ENCODE measurements around the gene VWA5A.

VWA5A gene

GRCh38 chr11:124114942-124115781, at the start of gene VWA5A:
VWA5A (plus strand) TSS chr11:124115450; CDS start chr11:124117512, 2,062 bp downstream.
- DNase-seq (ENCODE audit: low spot score): peak; percentile 50

- DNase-seq (ENCODE audit: low spot score): no peak
Observed at GRCh38 chr11:124068601-124069110, 46.6 kb upstream of the VWA5A start.

- DNase-seq (ENCODE audit: low spot score): no peak
Observed at GRCh38 chr11:124069429-124070401, 45.5 kb upstream of the VWA5A start.

GRCh38 chr11:124070915-124071622, 44.2 kb upstream of the VWA5A start:
- DNase-seq (ENCODE audit: low spot score): peak; percentile 37

GRCh38 chr11:124071623-124071948, 43.7 kb upstream of the VWA5A start:
- DNase-seq (ENCODE audit: low spot score): no peak

- no peak for DNase-seq (ENCODE audit: low spot score)
Observed at GRCh38 chr11:124072147-124072546, 43.1 kb upstream of the VWA5A start.

- DNase-seq (ENCODE audit: low spot score): no peak
Observed at GRCh38 chr11:124074554-124074953, 40.7 kb upstream of the VWA5A start.

GRCh38 chr11:124075492-124075840, 39.8 kb upstream of the VWA5A start:
- DNase-seq (ENCODE audit: low spot score): no peak

GRCh38 chr11:124075841-124076651, 39.2 kb upstream of the VWA5A start:
- no peak for DNase-seq (ENCODE audit: low spot score)

GRCh38 chr11:124077266-124077665, 38.0 kb upstream of the VWA5A start:
- no peak for DNase-seq (ENCODE audit: low spot score)

GRCh38 chr11:124078591-124078990, 36.7 kb upstream of the VWA5A start:
- no peak for DNase-seq (ENCODE audit: low spot score)

GRCh38 chr11:124079631-124080326, 35.5 kb upstream of the VWA5A start:
- no peak for DNase-seq (ENCODE audit: low spot score)

GRCh38 chr11:124080327-124081001, 34.8 kb upstream of the VWA5A start:
- no peak for DNase-seq (ENCODE audit: low spot score)

- DNase-seq (ENCODE audit: low spot score): no peak
Observed at GRCh38 chr11:124081483-124081882, 33.8 kb upstream of the VWA5A start.

- DNase-seq (ENCODE audit: low spot score): no peak
Observed at GRCh38 chr11:124082371-124082770, 32.9 kb upstream of the VWA5A start.

GRCh38 chr11:124085583-124085982, 29.7 kb upstream of the VWA5A start:
- no peak for DNase-seq (ENCODE audit: low spot score)

GRCh38 chr11:124085997-124086846, 29.0 kb upstream of the VWA5A start:
- DNase-seq (ENCODE audit: low spot score): no peak

- no peak for DNase-seq (ENCODE audit: low spot score)
Observed at GRCh38 chr11:124090996-124091395, 24.3 kb upstream of the VWA5A start.

GRCh38 chr11:124093330-124093729, 21.9 kb upstream of the VWA5A start:
- no peak for DNase-seq (ENCODE audit: low spot score)

Data from COLO829 (cell line).